AG20443 (cell line): ENCODE data around the gene RAB7B.

Source experiments
- DNase-seq: peaks from one replicate; pipeline ENCODE4 v3.0.0; 2012; ENCODE audit warnings: low spot score, mixed read lengths

The RAB7B gene

DNA sequence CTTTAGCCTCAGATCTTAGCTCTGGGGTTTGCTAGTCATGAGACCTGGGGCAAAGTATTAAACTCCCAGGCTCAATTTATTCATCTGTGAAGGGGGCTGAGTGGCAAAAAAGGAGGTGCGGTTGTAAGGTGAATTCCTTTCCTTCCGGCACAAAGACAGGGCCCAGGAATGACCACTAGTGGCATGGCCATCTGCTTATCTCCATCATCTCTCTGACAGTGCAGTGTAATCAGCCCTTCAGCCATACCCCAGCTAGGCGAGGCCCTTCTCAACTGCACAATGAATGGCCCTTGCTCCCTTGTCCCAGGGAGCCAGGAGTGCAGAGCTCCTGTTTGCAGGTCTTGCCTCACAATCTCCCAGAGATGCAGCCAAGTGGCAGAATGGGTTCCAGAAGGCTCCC lies 54.3 kb downstream of the RAB7B start:
- DNase-seq: no peak

DNA sequence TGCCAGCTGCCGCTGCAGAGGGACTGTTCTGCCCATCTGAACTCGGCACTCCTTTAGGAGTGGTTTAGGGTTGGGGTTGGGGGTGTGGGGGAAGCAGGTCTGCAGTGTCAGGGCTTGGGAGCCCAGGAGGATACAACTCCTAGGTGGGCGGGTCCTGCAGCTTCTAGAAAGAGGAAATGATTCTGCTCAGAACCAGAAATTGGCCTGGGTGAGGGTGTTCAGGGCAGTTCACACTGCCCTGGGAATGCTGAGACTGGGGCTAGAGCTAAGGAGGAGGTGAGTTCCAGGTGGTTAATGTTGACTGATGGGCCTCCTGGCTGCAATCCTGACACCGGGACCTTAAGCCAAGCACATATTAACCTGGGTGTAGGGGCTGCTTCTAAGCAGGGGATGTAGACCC lies 55.2 kb downstream of the RAB7B start:
- no peak for DNase-seq

- DNase-seq: no peak
Measured at GRCh38 chr1:205947024-205947423, 56.2 kb downstream of the RAB7B start.

GRCh38 chr1:205945069-205945468 lies 58.1 kb downstream of the RAB7B start:
- DNase-seq: no peak

DNA sequence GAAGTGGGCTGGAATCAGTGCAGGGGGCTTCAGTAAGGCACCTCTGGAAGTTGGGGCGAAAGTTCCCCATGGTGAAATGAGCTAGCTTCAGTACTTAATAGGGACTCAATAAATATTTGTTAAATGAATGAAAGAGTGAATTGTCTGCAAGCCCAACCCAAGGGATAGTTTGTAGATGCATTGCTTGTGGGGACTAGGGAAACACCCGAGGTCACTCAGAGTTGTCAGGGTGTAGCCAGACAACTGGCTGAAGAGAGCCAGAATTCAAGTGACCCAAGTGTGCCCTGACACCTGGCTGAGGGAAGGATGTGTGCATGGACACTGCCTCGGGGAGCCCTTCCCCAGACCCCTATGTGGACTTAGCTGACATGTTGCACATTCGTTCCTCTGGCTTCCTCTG lies 58.7 kb downstream of the RAB7B start:
- no peak for DNase-seq

- no peak for DNase-seq
Measured at GRCh38 chr1:205943245-205943644, 60.0 kb downstream of the RAB7B start, which contains the start of gene SLC26A9. Gene SLC26A9, minus strand, starts transcription at chr1:205943456. Its CDS starts 7,636 bp downstream, at chr1:205935820.

DNA sequence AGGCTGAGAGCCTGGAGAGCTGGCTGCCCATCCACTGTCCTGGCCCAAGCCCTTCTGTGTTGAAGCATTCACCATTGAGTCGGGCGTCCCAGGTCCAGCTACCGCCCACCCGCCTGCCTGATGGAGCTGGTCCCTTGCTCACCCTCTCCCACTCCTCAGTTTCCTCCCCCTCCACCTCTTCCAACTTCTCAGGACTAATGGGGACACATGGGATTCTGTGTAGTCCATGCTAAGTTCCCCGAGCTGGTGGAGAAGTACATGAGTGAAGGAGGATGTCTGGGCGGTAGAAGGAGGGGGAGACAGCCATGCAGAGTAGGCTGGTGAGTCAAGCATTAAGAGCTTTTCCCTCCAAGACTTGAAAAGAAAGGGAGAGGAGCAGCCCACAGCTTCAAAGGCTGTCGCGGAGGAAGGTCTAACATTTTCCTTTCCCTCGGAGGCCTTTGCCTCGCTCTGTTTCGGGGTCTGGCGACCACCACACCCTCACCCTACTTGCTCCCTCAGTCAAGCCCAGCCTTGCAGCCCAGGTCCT lies 60.5 kb downstream of the RAB7B start:
- DNase-seq: no peak

GRCh38 chr1:205940710-205941109 lies 62.5 kb downstream of the RAB7B start:
- no peak for DNase-seq

DNA sequence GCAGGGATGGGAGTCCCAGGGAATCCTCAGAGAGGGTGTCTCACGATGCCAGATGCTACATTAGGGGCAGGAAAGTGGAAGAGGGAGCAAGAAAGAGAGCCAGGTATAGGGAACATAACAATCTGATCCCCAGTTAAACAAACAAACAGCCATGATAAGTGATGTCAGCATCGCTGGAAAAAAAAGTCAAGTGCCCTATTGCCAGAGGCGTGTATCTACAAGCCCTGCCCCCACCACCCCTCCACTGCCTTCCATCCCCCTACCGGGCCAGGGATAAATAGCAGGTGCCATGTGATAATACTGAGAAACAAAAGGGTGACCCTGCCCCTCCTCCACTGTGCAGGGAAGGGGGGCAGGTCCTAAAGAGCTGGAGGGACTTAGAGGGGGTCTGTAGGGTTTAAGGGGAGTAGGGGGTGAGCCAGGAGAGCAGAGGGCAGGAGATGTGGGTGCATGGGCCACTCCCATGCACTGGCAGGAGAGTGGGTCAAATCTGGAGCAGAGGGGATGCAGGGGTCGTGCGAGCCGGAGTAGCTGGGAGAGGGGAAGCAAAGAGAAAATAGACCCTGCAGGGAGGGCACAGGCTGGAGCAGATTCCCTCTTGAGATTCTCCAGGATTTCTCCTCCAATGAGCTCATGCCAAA lies 63.4 kb downstream of the RAB7B start:
- no peak for DNase-seq

DNA sequence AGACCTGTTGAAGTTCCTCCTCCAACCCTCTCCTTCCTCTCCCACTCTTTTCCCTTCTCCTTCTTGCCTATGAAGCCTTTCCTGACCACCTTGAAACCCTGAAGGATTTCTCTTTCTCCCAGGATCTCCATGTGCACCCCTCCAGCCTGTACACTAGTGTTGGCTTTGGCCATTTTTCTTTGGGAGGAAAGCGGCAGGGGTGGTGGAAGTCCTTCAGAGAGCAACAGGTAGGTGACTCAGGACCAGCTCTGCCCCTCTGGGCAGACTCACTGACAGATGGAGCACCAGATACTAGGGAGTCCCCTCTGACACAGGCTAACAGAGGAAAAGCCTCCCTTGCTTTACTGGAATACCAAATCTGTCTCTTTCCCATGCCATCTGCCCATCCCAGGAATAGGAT lies 64.5 kb downstream of the RAB7B start:
- no peak for DNase-seq

- peak; percentile 70 for DNase-seq
Measured at GRCh38 chr1:205936846-205937586, 66.2 kb downstream of the RAB7B start.

DNA sequence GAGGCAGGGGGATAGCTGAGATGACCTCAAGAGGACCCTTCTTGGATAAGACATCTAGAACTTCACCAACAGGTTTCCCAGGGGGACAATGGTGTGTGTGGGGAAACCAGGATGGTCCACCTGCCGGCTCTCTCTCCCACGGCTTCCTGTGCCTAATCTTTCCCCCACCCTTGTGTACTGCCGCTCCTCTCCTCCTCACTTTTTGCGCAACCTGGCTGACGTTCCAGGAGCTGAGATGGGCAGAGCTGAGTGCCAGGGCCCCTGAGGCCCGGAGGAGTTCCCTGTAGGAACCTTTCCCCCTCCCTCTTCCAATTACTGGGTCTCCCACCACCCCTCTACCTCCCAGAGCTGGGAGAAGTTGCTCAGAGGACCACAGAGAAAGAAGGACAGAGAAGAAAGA lies 66.9 kb downstream of the RAB7B start:
- no peak for DNase-seq

DNA sequence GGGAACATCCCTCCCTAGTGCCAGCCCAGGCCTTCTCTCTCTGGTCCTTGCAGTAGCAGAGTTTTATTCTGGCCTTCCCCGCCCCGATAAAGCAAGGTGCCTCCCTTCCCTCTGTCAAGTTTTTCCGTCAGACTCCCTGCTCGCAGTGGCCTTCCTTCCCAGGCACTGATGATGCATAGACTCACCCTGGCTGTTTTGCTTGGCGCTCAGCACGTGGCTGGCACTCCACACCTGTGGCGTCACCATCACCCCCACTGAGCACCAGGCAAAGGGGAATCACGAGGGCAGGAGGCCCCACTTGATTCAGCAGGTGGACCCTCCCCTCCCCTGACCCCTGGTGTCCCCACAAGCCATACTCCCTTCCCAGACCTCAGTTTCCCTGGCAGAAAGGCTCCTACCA lies 67.3 kb downstream of the RAB7B start:
- DNase-seq: no peak

GRCh38 chr1:205934788-205935187 lies 68.4 kb downstream of the RAB7B start:
- no peak for DNase-seq

DNA sequence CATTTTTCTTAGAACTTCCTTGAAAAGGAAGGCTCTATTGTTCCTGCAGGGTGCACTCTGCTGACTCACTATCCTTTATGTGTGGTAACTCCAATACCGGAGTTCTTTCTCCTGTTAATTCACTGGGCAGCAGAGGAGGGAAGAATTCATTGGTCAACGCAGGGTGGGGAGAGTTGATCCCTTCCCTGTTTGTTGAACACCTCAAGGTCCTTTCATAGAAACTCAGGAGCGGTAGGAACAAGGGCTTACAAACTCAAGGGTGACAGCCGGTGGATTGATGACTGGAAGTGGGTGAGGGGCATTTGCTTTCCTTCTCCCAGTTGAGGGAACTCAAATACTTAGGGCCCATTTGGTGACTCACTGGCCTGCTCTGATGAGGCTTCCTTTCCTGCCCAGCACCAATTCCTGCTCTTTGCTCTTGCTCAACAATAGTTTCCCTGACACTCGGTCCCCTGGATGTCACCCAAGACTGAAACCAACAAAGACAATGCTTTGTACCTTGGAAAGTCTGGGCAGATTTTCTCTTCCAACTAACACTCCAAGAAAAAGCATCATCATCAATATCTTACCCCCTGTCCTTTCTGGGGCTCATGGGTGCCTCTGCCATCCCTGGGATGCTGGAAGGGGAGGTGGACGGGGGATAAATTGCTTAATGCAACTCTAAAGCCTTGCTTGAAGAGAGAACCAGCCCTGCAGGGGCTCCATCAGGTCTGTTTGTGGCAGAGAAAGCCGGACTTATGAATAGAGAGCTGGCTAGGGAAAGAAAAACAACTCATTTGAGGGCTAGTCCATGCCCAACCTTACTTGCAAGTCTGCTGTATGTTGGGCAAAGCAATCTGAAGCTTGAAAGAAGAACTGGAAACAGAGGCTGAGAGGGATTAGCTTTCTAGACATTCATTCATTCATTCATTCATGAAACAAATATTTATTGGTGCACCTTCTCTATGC lies 69.2 kb downstream of the RAB7B start:
- peak; percentile 83 for DNase-seq

DNA sequence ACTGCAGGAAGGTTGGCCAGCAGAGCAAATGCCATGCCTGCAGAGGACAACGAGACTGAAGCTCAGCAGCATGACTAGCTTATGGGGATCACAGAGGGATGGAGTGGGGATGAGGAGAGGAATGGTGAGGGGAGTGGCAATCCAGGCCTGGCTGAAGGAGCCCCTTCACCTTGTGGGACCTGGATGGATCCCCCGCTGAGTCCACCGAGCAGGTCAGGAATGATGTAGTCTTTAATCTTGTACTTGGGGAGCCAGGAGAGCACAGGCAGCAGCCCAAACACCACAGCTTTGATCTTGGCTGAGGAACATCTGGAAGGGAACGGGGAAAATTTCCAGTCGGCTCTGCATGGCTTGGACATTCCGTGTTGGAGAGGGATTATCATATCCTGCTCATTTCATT lies 70.4 kb downstream of the RAB7B start:
- DNase-seq: no peak

DNA sequence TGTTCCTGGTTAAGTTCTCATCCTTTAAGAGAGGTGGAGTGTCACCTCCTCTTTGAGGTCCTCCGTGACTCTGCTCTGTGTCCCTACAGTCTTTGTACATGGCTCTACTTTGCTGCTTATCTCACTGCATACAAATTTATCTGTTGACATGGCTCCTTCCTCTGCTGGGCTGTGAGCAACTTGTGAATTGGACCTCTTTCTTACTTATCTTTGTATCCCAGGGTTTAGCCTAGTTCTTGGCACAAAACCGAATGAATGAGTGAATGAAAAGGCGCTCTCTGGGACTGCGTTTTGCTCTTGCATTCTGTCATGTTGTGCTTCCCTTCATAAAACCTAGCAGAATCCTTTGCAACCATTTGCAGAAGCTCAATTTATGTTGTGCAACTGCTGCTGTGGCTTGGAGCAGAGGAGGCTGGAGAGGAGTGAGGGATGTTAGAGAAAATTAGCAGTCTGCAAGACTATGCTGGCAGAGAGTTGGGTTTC lies 72.4 kb downstream of the RAB7B start:
- DNase-seq: no peak

GRCh38 chr1:205930195-205930577 lies 73.0 kb downstream of the RAB7B start:
- DNase-seq: no peak

DNA sequence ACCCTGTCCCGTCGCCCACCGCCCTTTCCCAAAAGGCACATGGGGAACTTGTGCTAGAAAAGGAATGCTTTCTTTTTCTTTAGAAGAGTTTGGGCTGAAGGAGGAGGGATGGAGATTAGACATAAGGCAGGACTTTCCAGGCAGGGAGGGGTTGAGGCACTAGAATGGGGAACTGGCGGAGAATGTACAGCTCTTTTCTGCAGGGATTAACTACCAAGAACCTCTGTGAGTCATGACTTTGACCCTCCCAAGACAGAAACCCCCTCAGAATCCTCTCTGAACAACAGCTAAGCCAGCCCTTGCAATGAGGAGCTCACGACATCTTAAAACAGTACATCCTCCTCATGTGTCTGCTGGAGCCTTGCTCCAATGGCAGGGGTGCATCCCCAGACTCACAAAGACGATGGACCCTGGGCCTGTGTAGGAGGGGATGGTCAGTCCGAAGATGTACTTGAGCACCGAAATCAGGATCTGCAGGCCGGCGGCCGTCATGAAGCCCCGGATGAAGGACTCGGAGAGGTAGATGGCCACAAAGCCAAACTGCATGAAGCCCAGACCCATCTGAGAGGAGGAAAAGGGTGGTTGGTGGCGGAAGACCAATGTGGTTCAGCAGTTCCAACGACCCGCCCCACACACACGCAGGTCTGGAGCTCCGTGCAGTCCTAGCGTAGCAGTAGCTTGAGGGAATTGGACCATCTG lies 73.5 kb downstream of the RAB7B start:
- DNase-seq: no peak

DNA sequence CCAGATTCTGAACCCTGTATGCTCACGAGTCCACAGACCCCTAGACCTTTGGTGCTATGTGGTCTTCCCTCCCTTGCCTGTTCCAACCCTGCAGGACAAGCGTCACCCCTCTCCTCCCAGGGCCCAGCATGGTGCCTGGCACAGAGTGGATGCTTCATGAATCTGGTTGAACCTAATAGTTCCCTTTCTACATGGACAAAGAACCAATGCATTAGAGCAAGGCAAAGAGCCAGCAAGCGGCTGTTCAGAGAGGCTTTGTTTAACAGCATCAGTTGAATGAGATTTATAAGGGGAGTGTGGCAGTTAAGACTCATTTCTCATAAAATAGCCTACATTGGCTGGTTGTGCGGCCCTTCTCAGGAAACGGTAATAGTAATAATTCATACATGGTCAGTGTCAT lies 74.9 kb downstream of the RAB7B start:
- no peak for DNase-seq

DNA sequence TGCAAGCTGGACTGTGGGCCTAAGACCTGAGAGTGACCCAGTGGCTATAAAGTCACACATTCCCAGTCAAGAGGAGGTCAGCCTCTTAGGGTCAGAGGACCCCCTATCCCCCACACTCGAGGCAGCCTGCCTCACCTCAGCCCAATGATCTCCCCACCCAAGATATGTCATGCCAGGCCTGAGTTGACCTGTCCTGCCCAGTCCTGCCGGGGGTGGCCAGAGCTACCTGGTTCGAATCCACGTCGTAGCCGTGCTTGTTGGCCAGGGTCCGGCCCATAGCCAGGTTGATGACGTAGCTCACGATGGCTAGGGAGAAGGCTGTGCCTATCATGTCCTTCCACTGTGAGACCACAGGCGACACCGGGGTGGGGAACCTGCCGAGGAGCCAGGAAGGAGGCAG lies 75.5 kb downstream of the RAB7B start:
- no peak for DNase-seq

GRCh38 chr1:205927247-205927646 lies 75.9 kb downstream of the RAB7B start:
- DNase-seq: no peak
